Mononuclear cell (primary cell): ENCODE measurements around the gene C20orf204. TPM values are rescaled to one million over a fixed set of nuclear protein-coding genes. Genes with fewer than 3 reads are reported as not detected.

Experiments used
- H3K27me3 ChIP-seq: 2 replicates; pipeline ENCODE4 v1.6.0; 2011; ENCODE audit warnings: low read length, control low read depth; ENCODE audit not compliant: insufficient read depth
- H3K4me1 ChIP-seq: 2 replicates; pipeline ENCODE4 v1.5.1; 2011; ENCODE audit warnings: mild to moderate bottlenecking, low read length, control low read depth; ENCODE audit not compliant: insufficient read depth
- H3K4me3 ChIP-seq: 2 replicates; pipeline ENCODE4 v1.5.1; 2011; ENCODE audit warnings: mild to moderate bottlenecking, low read length, moderate library complexity
- H3K9me3 ChIP-seq: 2 replicates; pipeline ENCODE4 v1.5.1; 2011; ENCODE audit warnings: low read depth, mild to moderate bottlenecking, control low read depth, low read length
- total RNA-seq: library from RNA; depleted of rRNA; stranded (reverse); fragments of >200 nt; gene quantifications from one replicate; pipeline ENCODE4 v1.2.3, GENCODE V29; 2012

C20orf204 gene
- total RNA-seq, 1 donor, result 2.9 TPM

DNA sequence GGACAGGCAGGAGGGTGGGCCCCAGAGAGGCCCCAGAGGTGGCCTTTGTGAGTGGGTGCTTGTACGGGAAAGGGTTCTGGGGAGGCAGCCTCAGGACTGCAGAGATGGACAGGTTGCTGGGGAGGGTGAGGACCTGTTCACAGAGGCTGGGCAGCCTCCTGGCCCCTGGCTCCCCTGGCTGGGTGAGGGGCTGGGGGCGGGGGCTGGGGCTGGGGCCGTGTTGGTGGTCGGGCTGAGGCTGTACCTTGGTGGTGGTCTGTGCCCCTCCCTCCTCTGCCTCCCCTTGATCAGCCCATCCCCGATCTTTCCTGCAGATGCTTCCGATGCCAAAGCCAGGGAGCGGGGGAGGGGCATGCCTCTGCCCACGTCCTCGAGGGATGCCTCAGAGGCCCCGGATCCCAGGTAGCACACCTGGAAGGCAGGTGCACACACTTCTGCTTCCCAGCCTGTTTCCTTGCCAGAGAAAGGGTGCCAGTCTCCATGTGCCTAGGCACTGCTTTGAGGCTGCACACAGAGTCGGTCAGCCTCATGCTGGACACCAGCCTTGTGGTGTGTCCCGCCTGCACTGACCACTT, 31.8 kb downstream of the C20orf204 start:
- H3K4me1 ChIP-seq, result peaks cover 54% of the 10 kb centered on the region
- H3K4me3 ChIP-seq, result no peak overlapping the region
- no peaks in the 10 kb centered on the region for H3K9me3 ChIP-seq
- no peaks in the 10 kb centered on the region for H3K27me3 ChIP-seq

DNA sequence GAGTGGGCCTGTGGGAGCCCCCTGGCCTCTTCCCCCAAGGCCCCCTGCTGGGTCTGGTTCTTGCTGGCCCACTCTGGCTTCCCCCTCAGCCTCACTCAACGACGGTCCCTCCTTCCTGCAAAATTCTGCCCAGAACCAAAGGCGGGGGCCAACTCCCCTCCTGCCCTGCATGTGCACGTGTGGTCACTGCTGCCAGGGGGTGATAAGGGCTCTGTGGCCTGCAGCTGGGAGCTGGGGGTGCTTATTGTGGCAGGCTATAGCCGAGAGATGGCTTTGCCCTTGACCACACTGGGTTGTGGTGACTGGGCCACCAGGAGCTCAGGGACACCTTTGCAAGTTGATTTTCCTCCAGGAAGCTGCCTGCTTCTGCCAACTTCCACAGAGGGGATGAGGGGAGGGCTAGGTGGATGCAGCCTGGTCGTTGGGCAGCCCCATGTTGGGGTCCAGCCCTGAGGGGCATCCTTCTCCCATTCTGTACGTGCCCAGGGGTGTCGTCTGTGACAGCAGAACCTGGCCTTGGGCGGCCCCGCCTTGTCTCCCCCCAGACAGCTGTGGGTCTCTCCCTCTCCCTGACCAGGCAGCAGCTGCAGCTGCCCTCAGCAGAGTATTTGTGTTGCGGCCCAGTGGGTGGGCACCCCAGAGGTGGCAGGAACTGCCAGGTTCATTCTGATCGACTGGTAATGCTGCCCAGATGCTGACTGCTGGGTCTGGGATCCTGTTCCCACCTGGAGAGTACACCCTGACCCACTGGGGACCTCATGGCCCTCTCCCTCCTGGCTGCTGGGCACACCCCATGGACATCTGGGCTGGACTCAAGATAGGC, 32.6 kb downstream of the C20orf204 start:
- Histone ChIP-seq H3K4me3 (no peak overlapping the region), H3K4me1 (peaks cover 50% of the 10 kb centered on the region), H3K27me3 (no peaks in the 10 kb centered on the region), H3K9me3 (no peaks in the 10 kb centered on the region)

DNA sequence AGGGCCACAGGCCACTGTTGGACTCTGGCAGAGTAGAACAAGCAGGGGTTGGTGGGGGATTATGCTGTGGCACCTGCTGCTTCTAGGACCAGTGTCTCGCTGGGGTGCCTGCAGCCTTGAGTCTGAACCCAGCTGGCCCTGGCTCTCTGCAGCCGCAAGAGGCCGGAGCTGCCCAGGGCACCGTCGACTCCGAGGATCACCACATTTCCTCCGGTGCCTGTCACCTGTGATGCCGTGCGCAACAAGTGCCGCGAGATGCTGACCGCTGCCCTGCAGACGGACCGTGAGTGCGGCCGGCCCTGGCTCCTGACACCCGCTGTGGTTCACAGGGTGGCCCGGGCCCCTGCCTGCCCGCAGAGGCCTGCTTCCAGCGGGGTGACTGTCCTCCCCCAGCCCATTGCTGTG, 33.2 kb downstream of the C20orf204 start:
- peaks cover 44% of the 10 kb centered on the region for H3K4me1 ChIP-seq
- no peaks in the 10 kb centered on the region for H3K9me3 ChIP-seq
- H3K27me3 ChIP-seq, result no peaks in the 10 kb centered on the region
- H3K4me3 ChIP-seq, result no peak overlapping the region

DNA sequence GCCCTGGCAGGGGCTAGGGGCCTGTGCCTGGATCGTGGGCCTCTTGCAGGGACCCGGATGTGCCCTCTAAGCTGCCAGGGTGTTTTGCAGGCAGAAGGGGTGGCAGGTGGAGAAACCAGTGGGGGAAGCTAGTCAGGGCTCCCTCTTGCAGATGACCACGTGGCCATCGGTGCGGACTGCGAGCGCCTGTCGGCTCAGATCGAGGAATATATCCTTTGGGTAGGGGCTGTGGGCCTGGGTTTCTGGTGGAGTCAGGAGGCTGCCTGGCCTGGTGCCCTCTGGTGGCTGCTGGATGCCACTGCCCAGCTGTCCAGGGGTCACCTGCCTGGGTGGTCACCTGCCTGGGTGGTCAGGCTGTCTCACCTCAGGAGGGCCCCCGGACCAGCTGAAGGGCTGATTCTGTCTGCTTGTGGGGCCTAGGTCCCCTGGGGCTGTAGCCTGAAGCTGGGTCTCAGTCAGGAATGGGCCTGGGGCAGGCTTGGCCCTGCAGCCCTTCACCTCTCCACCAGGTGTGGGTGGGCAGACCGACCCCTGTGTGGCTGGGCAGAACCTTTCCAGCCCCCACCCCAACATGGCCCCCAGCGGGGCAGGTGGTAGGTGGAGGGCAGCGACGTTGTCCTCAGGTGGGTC, 33.7 kb downstream of the C20orf204 start:
- Histone ChIP-seq H3K4me3 (no peak overlapping the region), H3K4me1 (peaks cover 39% of the 10 kb centered on the region), H3K27me3 (no peaks in the 10 kb centered on the region), H3K9me3 (no peaks in the 10 kb centered on the region)

DNA sequence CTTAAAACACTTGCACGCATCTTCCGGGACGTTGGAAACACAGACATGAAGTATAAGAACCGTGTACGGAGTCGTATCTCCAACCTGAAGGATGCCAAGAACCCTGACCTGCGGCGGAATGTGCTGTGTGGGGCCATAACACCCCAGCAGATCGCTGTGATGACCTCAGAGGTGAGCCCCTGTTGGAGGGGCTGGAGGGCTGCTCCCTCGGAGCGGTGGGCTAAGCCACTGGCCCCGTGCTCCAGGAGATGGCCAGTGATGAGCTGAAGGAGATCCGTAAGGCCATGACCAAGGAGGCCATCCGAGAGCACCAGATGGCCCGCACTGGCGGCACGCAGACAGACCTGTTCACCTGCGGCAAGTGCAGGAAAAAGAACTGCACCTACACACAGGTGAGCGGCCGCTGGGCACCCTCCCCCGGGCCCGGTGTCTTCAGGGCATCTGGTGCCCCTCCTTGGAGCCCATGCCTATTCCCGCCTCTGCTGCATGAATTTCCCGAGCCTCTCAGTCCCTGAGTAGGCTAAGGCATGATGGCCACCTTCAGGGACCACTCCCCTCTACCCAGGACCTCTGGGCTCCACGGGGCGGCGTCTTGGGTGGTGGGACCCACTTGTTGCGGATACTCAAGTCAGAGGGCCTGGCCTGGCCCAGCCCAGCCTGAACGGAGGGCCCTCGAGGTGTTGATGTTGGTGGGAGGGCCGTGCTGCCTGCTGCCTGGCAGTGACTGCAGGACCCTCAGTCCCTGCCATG, 34.4 kb downstream of the C20orf204 start:
- H3K9me3 ChIP-seq, result no peaks in the 10 kb centered on the region
- H3K27me3 ChIP-seq, result no peaks in the 10 kb centered on the region
- no peak overlapping the region for H3K4me3 ChIP-seq
- H3K4me1 ChIP-seq, result peaks cover 39% of the 10 kb centered on the region

DNA sequence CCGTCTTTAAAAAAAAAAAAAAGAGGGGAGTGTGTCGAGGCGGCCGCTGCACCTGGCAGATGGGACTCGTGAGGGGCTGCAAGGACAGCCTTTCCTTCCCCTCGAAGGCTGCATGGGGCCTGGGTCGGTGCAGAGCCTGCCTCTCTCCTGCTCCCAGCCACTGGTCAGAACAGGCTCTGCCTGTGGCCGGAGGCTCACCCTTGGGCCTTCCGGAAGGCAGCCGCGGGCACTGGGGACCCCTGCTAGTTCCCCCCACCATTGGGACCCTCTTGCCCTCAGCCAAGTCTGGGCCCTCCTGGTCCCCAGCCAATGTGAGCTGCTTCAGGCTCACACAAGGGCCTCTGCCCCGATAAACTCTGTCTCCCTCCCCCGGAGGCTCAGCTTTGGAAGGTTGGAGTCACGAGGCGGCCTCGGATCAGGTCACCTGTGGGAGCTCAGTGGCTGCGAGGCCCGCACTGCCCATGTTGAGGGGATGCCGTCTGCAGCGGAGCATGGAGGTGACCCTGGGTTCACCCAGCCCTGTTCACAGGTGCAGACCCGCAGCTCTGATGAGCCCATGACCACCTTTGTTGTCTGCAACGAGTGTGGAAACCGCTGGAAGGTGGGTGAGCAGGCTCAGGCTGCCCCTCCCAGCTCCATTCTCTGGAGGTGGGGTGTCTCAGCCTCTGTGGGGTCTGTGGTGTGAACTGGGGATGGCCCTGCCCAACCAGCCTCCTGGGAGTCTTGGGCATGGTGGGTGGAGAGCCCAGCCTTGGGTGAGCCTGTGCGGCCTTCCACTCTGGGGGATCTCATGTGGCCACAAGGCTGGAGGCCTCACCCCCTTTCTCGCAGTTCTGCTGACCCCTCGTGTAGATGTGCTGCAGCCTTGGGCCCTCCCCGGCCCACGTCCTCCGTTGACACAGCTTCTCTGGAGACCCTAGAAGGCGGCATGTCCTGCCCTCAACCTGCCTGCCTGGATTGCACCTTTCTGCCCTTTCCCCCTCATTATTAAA, 35.7 kb downstream of the C20orf204 start:
- no peak overlapping the region for H3K4me3 ChIP-seq
- H3K27me3 ChIP-seq, result no peaks in the 10 kb centered on the region
- H3K9me3 ChIP-seq, result no peaks in the 10 kb centered on the region
- peaks cover 39% of the 10 kb centered on the region for H3K4me1 ChIP-seq

DNA sequence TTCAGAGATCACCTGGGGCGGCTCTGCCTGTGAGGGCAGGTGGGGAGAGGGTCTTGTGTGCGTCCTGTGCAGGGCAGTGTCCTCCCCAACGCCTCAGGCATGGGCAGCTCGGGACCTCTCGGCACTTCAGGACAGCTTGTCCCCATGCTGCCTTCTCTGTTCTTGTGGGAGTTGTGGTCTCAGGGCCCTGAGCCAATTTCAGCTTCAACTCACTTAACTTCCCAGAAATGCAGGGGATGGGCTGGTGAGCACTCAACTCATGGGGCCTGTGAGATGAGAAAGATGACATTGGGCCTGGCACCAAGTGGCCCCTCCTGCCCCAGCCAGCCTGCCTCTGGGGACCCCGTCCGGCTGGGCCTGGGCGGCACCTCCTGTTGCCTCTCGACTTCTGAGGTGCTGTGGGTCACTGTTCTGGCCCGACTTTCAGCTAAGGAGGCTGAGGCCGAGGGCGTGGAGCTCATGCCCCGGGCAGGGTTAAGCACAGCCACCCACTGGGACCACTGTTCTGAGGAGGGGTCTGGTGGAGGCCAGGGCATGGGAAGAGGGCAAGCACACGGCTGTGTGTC, 36.6 kb downstream of the C20orf204 start:
- H3K9me3 ChIP-seq, result no peaks in the 10 kb centered on the region
- peaks cover 41% of the 10 kb centered on the region for H3K4me1 ChIP-seq
- H3K27me3 ChIP-seq, result no peaks in the 10 kb centered on the region
- no peak overlapping the region for H3K4me3 ChIP-seq

DNA sequence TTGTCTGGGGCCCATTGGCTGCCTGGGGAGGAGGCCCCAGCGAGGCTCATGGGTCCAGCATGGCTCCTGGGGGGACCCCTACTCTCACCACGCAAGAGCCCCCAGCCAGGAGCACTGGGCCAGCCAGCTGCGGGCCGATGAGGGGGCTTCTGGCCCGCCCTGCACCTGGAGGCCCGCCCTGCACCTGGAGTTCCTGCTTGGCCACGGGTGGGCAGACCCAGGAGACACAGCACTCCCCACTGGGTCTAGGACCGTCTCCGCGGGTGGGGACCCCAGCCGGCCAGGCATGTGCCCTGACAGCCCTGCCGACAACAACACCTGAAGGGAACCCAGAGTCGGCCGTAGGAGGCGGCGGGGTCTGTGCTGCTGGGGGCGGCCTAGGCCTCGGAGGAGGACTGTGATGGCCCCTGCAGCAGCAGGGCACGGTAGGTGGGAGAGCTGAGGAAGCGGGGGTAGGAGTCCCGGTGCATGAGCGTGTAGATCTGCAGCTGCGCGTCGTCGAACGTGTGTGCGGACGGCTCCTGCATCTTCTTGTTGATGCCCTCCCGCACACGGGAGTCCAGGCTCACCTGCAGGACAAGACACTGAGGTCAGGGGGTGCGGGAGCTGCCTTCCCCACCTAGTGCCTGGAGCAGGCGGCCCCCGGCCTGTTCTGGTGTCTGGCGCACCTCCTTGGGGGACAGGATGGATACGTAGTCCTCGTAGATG, 37.6 kb downstream of the C20orf204 start:
- Histone ChIP-seq H3K4me1 (peaks cover 42% of the 10 kb centered on the region), H3K27me3 (no peaks in the 10 kb centered on the region)

DNA sequence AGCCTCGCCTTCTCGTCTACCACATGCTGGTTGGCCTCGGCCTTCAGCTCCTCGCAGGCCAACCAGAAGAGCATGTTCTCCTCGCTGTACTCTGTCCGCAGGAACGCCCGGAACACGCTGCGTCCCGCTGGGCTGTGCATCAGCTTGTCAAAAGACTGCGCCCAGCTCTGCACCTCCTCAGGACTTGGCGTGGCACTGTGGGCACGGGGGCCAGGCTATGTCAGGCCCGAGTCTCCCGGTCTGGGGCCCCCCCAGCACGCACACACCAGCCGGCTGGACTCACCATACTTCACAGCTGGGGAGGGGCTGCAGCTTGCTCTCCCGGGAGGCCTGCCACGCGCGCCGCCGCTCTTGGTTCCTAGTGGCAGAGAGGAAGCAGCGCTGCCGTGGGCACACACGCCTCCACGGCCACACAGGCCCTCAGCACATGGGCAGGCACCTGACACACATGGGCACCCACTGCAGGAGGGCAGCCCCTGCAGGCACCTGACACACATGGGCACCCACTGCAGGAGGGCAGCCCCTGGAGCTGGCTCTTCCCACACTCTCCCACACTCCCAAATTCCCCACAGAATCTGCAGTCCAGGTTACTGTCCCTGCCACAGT, 38.3 kb downstream of the C20orf204 start:
- no peaks in the 10 kb centered on the region for H3K27me3 ChIP-seq
- H3K9me3 ChIP-seq, result no peaks in the 10 kb centered on the region
- peaks cover 39% of the 10 kb centered on the region for H3K4me1 ChIP-seq
- H3K4me3 ChIP-seq, result no peak overlapping the region

More for the DNA sequence above, 37.6 kb downstream of the C20orf204 start:
- Histone ChIP-seq H3K4me3 (no peak overlapping the region), H3K9me3 (no peaks in the 10 kb centered on the region)

DNA sequence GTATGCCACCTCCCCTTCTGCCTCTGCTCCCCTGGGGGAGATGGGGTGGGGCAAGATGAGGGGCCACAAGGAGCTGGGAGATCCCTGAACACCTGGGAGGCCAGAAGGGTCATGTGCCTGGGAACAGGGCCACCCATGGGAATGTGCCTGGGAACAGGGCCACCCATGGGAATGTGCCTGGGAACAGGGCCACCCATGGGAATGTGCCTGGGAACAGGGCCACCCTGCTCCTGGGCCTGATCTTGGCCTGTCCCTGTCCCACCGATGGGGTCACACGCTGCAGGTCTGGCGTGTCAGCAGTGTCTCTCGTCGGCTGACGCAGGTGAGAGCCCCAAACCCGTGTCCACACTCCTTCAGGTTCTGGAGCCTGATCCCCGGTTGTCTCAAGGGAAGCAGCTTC, 39.0 kb downstream of the C20orf204 start:
- Histone ChIP-seq H3K27me3 (no peaks in the 10 kb centered on the region), H3K9me3 (no peaks in the 10 kb centered on the region), H3K4me3 (no peak overlapping the region), H3K4me1 (peaks cover 32% of the 10 kb centered on the region)

DNA sequence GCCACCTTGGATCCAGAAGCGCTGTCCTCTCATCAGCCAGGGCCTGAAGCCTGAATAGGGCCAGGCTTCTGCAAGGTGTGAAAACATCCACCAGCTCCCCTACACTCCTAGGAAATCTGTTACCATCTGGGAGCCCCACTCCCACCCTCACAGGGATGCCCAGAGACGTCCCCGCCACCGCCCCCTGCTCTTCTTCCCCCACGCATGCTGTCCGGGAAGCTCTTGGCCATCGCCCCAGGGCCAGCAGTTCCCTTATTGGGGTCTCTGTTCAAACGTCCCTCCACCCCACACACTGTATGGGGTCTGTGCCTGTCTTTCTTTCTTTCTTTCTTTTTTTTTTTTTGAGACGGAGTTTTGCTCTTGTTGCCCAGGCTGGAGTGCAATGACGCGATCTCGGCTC, 39.6 kb downstream of the C20orf204 start:
- Histone ChIP-seq H3K4me1 (peaks cover 32% of the 10 kb centered on the region), H3K9me3 (no peaks in the 10 kb centered on the region), H3K27me3 (no peaks in the 10 kb centered on the region), H3K4me3 (no peak overlapping the region)

DNA sequence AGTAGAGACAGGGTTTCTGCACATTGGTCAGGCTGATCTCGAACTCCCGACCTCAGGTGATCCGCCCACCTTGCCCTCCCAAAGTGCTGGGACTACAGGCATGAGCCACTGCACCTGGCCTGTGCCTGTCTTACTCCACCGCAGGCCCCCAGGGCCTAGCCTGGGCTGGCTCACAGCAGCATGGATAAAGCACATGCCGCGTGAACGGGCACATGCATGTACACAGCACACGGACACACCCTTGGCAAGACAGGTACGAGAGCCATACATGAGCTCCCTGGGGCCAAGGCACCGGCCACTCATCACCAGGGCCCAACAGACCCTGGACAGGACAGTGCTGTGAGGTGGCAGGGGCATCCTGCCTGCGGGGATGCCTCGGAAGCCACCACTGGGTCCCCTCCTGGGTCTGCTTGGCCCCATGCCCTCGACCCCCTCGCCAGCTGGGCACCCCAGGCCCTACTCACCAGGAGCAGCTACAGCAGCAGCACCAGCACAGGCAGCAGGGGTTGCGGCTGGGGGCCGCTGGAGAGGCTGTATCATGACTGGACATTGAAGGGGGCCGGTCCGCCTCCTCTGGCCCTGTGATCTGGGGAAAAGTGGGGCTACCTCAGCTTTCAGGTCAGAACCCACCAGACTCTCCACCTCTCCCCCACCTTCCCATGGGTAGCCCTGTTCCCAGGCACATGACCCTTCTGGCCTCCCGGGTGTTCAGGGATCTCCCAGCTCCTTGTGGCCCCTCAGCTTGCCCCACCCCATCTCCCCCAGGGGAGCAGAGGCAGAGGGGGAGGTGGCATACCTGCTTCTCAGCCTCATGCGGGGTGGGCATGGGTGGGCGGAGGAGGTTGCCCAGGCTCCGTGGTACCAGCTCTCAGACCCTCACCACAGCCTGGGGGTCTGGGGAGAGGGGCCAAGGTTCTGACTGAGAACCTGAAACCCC, 40.3 kb downstream of the C20orf204 start:
- Histone ChIP-seq H3K4me1 (peaks cover 39% of the 10 kb centered on the region), H3K4me3 (peak overlapping the region; percentile 95), H3K9me3 (no peaks in the 10 kb centered on the region), H3K27me3 (no peaks in the 10 kb centered on the region)
